ENCODE results near the gene ANGPTL1. TPM values are rescaled to one million over a fixed set of nuclear protein-coding genes. Genes with fewer than 3 reads are reported as not detected.

ANGPTL1 gene
- total and polyA plus RNA-seq, 2 donors, result 3.9 to 10.2 TPM

DNA sequence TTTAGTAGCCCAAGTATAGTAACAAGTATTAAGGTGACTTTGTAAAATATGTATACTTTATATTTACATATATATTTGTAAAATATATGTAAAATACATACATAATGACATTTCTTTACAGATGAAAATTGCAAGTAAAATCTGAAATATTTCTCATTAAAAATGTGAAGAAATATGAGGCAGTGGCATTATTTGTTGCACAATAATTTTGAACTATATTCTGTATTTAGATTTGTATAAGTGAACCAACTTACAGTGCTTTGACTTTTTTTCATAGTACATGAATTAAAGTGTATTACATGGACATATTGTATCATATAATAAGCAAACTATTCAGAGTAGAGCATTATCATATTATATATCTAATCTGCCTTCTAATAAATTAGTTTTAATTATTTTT is 60.3 kb downstream of the ANGPTL1 start:
- Histone ChIP-seq H3K9me3 (ENCODE audit: control insufficient read depth in 2 of 2, insufficient read depth in 1 of 2, low read length in 1 of 2) (no peaks in the 10 kb centered on the region), H3K27ac (ENCODE audit: low read depth in 1 of 2, low read length in 1 of 2) (no peak overlapping the region), H3K36me3 (ENCODE audit: control insufficient read depth in 2 of 2, insufficient read depth in 2 of 2, low read length in 1 of 2) (peaks cover 4 to 14% of the 10 kb centered on the region in 2 donors), H3K4me1 (ENCODE audit: control insufficient read depth in 2 of 2, insufficient read depth in 2 of 2, low read length in 2 of 2) (no peaks in the 10 kb centered on the region), H3K4me3 (ENCODE audit: low read length in 2 of 2) (no peak overlapping the region), H3K27me3 (ENCODE audit: control insufficient read depth in 2 of 2, insufficient read depth in 1 of 2, low read length in 1 of 2) (no peaks in the 10 kb centered on the region)
- DNase-seq (ENCODE audit: low read depth in 6 of 9, low spot score in 9 of 9), result no peak

DNA sequence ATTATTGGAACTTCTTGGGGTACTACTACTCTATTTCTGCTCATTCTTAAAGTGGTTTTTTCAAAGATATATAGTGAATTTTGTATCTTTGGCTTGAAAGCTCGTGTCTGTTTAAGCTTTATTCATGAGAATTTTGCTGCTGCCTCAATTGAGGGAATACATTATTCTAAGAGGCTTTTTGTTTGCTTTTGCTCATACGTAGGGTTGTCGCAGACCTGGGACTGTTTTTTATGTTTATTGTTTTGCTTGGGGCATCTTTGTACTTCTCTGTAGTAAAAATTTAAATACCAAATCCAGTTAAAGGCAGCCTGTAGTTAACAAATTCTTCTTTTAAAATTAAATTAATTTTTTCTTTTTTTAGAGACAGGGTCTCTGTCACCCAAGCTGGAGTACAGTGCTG is 62.3 kb downstream of the ANGPTL1 start:
- DNase-seq (ENCODE audit: low read depth in 6 of 9, low spot score in 9 of 9), result no peak
- Histone ChIP-seq H3K4me3 (ENCODE audit: low read length in 2 of 2) (no peak overlapping the region), H3K36me3 (ENCODE audit: control insufficient read depth in 2 of 2, insufficient read depth in 2 of 2, low read length in 1 of 2) (peaks cover 4 to 11% of the 10 kb centered on the region in 2 donors), H3K9me3 (ENCODE audit: control insufficient read depth in 2 of 2, insufficient read depth in 1 of 2, low read length in 1 of 2) (no peaks in the 10 kb centered on the region), H3K27ac (ENCODE audit: low read depth in 1 of 2, low read length in 1 of 2) (no peak overlapping the region), H3K27me3 (ENCODE audit: control insufficient read depth in 2 of 2, insufficient read depth in 1 of 2, low read length in 1 of 2) (no peaks in the 10 kb centered on the region), H3K4me1 (ENCODE audit: control insufficient read depth in 2 of 2, insufficient read depth in 2 of 2, low read length in 2 of 2) (no peaks in the 10 kb centered on the region)
- WGBS, result 96% methylated on average over 3 of the region's 3 CpGs

DNA sequence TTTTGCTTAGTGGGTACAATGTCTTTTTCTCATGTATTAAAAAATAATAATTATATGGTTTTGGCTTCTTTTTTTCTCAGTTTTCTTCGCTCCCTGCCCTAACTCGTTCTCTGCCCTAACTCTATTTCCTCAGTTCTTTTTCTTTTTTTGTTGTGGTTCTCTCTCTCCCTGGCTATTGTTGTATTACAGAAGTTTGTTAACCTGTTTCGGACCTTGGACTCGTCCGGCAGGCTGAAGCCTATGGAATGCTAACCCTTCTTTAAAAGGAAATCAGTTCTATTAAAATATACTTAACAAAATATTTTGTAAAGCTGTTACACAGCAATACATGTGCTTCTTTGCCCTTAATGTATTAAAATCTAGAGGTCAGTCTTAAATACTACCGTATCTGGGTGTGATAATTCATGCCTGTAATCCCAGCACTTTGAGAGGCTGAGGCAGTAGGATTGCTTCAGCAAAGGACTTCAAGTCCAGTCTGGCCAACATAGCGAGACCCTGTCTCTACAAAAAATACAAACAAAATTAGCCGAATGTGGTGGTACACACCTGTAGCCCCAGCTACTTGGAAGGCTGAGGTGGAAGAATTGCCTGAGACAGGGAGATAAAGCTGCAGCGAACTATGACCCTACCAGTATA is 64.1 kb downstream of the ANGPTL1 start:
- Histone ChIP-seq H3K36me3 (ENCODE audit: control insufficient read depth in 2 of 2, insufficient read depth in 2 of 2, low read length in 1 of 2) (peaks cover 4 to 11% of the 10 kb centered on the region in 2 donors), H3K27ac (ENCODE audit: low read depth in 1 of 2, low read length in 1 of 2) (no peak overlapping the region), H3K4me1 (ENCODE audit: control insufficient read depth in 2 of 2, insufficient read depth in 2 of 2, low read length in 2 of 2) (no peaks in the 10 kb centered on the region), H3K27me3 (ENCODE audit: control insufficient read depth in 2 of 2, insufficient read depth in 1 of 2, low read length in 1 of 2) (no peaks in the 10 kb centered on the region), H3K4me3 (ENCODE audit: low read length in 2 of 2) (no peak overlapping the region), H3K9me3 (ENCODE audit: control insufficient read depth in 2 of 2, insufficient read depth in 1 of 2, low read length in 1 of 2) (no peaks in the 10 kb centered on the region)
- 98% methylated on average over 9 of the region's 9 CpGs for WGBS
- no peak for DNase-seq (ENCODE audit: low read depth in 6 of 9, low spot score in 9 of 9)

DNA sequence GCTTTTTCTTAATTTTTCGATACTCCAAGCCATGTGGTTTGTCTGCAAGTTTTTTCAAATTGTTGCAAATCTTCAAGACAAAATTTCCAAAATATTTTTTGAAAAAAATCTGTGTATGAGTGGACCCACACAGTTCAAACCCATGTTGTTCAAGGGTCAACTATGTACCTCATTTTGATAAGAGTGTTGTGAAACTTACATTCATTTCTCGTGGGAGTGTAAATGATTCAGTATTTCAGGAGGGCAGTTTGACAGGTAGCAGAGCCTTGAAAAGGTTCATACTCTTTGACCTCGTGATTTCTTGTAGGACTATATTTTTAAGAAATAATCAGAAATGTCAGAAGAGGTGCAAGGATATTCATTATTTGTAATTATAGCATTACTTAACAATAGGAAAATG is 68.0 kb downstream of the ANGPTL1 start:
- 97% methylated on average over 3 of the region's 3 CpGs for WGBS
- no peak for DNase-seq (ENCODE audit: low read depth in 6 of 9, low spot score in 9 of 9)
- H3K27me3 ChIP-seq (ENCODE audit: control insufficient read depth in 2 of 2, insufficient read depth in 1 of 2, low read length in 1 of 2), result no peaks in the 10 kb centered on the region
- H3K4me1 ChIP-seq (ENCODE audit: control insufficient read depth in 2 of 2, insufficient read depth in 2 of 2, low read length in 2 of 2), result no peaks in the 10 kb centered on the region
- H3K9me3 ChIP-seq (ENCODE audit: control insufficient read depth in 2 of 2, insufficient read depth in 1 of 2, low read length in 1 of 2), result no peaks in the 10 kb centered on the region
- H3K36me3 ChIP-seq (ENCODE audit: control insufficient read depth in 2 of 2, insufficient read depth in 2 of 2, low read length in 1 of 2), result peaks cover 0 to 12% of the 10 kb centered on the region in 2 donors
- no peak overlapping the region for H3K27ac ChIP-seq (ENCODE audit: low read depth in 1 of 2, low read length in 1 of 2)
- no peak overlapping the region for H3K4me3 ChIP-seq (ENCODE audit: low read length in 2 of 2)

Other genes with a start within 250 kb of the ANGPTL1 start
- gene RALGPS2, start 145.8 kb downstream of the ANGPTL1 start, total RNA-seq, result 17.8 TPM
- 6.4 TPM for gene RALGPS2, start 145.8 kb downstream of the ANGPTL1 start, polyA plus RNA-seq
- 11.3 TPM for gene FAM20B, start 154.8 kb upstream of the ANGPTL1 start, total RNA-seq
- gene FAM20B, start 154.8 kb upstream of the ANGPTL1 start, polyA plus RNA-seq, result 11.8 TPM
- gene TOR3A, start 211.0 kb upstream of the ANGPTL1 start, total RNA-seq, result 19.3 TPM
- 28.0 TPM for gene TOR3A, start 211.0 kb upstream of the ANGPTL1 start, polyA plus RNA-seq